OCI-LY3 (cell line): ENCODE data around the gene COG1.

Source experiments
- EZH2phosphoT487 ChIP-seq: fragments of 200-600 bp; shearing (Covaris generic); IDR thresholded peaks from 2 replicates; pipeline ENCODE4 v1.6.1; 2018; ENCODE audit warnings: antibody characterized with exemption, mixed run types, low read depth
- TF ChIP-seq, protein P1 (sequence below): fragments of 200-600, 300-600 bp; sonication (generic); IDR thresholded peaks from 2 replicates; pipeline ENCODE4 v1.5.1; 2014; ENCODE audit warnings: antibody characterized with exemption, low read length, low read depth

DNA sequence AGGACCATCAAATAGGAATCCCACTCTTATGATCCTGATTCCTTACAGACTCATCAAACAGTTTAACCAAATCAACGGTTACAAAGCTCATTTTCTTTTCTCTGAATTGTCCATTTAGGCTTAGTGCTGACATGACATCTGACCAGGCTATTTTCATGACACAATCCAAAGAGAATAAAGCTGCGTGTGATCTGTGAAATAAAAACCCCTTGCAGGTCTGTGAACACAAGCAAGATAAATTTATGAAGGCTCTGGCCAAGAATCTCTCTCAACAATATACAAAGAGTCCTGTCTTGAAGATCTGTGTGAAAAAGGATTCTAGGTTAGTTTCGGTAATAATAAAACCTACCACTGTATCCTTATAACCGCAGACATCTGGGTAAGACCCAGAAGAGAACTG, 22.0 kb downstream of the COG1 start:
- TF ChIP-seq, protein P1, sequence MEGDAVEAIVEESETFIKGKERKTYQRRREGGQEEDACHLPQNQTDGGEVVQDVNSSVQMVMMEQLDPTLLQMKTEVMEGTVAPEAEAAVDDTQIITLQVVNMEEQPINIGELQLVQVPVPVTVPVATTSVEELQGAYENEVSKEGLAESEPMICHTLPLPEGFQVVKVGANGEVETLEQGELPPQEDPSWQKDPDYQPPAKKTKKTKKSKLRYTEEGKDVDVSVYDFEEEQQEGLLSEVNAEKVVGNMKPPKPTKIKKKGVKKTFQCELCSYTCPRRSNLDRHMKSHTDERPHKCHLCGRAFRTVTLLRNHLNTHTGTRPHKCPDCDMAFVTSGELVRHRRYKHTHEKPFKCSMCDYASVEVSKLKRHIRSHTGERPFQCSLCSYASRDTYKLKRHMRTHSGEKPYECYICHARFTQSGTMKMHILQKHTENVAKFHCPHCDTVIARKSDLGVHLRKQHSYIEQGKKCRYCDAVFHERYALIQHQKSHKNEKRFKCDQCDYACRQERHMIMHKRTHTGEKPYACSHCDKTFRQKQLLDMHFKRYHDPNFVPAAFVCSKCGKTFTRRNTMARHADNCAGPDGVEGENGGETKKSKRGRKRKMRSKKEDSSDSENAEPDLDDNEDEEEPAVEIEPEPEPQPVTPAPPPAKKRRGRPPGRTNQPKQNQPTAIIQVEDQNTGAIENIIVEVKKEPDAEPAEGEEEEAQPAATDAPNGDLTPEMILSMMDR: no peak
- TF ChIP-seq EZH2phosphoT487: no peak
